Measurements from ENCODE around the gene SHB. TPM values are rescaled to one million over a fixed set of nuclear protein-coding genes. Genes with fewer than 3 reads are reported as not detected.

SHB gene
- total RNA-seq, 1 experiment from 2014 or later, result 20.7 TPM

GRCh38 chr9:37916471-37917312 lies 152.3 kb downstream of the SHB start:
- H3K4me1 ChIP-seq (ENCODE audit: insufficient read depth, low read length, poor library complexity, severe bottlenecking), result no peaks in the 10 kb centered on the region
- no TSS peak for BruUV-seq (replicated peaks)
- H3K9me3 ChIP-seq (ENCODE audit: low read depth, low read length, poor library complexity, severe bottlenecking), result no peaks in the 10 kb centered on the region
- no peak overlapping the region for H3K4me3 ChIP-seq (ENCODE audit: low read depth, low read length, poor library complexity, severe bottlenecking)
- CTCF ChIA-PET, result interaction anchor here (0.7 kb wide), 1 partner anchor 257 kb away, joined by 5 read pairs; no protein-coding TSS in a partner anchor
- POLR2A ChIA-PET (ENCODE audit: low non-redundant PET), result no interaction called here
- DNase-seq (ENCODE audit: low spot score), result no peak
- peak overlapping the region; percentile 30 for H3K27ac ChIP-seq (ENCODE audit: low read depth, low read length, poor library complexity, severe bottlenecking)
- H3K27me3 ChIP-seq (replicated peaks; ENCODE audit: insufficient read depth, low read depth, low read length, poor library complexity), result no peaks in the 10 kb centered on the region
- TF ChIP-seq EZH2 (IDR thresholded peaks at IDR 0.05; ENCODE audit: borderline replicate concordance, low read depth, low read length, poor library complexity, severe bottlenecking) (no peak), CTCF (conservative IDR thresholded peaks at IDR 0.05; ENCODE audit: low read depth, low read length) (no peak)
- intact Hi-C loops (cut with micrococcal nuclease; ENCODE audit: unreplicated experiment), result loop anchor here (10.0 kb wide), 1 partner anchor 518 kb away; no protein-coding TSS in a partner anchor
- peaks cover 3% of the 10 kb centered on the region for H3K36me3 ChIP-seq (ENCODE audit: insufficient read depth, low read length, poor library complexity, severe bottlenecking)

- ChIA-PET CTCF (interaction anchor here (0.6 kb wide), 1 partner anchor 92 kb away, joined by 4 read pairs; no protein-coding TSS in a partner anchor), POLR2A (ENCODE audit: low non-redundant PET) (no interaction called here)
- Histone ChIP-seq H3K9me3 (ENCODE audit: low read depth, low read length, poor library complexity, severe bottlenecking) (no peaks in the 10 kb centered on the region), H3K36me3 (ENCODE audit: insufficient read depth, low read length, poor library complexity, severe bottlenecking) (peaks cover 3% of the 10 kb centered on the region), H3K4me1 (ENCODE audit: insufficient read depth, low read length, poor library complexity, severe bottlenecking) (no peaks in the 10 kb centered on the region), H3K27me3 (replicated peaks; ENCODE audit: insufficient read depth, low read depth, low read length, poor library complexity) (no peaks in the 10 kb centered on the region), H3K4me3 (ENCODE audit: low read depth, low read length, poor library complexity, severe bottlenecking) (no peak overlapping the region), H3K27ac (ENCODE audit: low read depth, low read length, poor library complexity, severe bottlenecking) (no peak overlapping the region)
- no TSS peak for BruUV-seq (replicated peaks)
- no peak for DNase-seq (ENCODE audit: low spot score)
- TF ChIP-seq CTCF (conservative IDR thresholded peaks at IDR 0.05; ENCODE audit: low read depth, low read length), result no peak
- TF ChIP-seq EZH2 (IDR thresholded peaks at IDR 0.05; ENCODE audit: borderline replicate concordance, low read depth, low read length, poor library complexity, severe bottlenecking), result no peak
- intact Hi-C loops (cut with micrococcal nuclease; ENCODE audit: unreplicated experiment), result loop anchor here (1.0 to 10.0 kb wide), 2 partner anchors 447 to 519 kb away; no protein-coding TSS in a partner anchor
Observed at GRCh38 chr9:37915911-37916470, 153.0 kb downstream of the SHB start.

DNA sequence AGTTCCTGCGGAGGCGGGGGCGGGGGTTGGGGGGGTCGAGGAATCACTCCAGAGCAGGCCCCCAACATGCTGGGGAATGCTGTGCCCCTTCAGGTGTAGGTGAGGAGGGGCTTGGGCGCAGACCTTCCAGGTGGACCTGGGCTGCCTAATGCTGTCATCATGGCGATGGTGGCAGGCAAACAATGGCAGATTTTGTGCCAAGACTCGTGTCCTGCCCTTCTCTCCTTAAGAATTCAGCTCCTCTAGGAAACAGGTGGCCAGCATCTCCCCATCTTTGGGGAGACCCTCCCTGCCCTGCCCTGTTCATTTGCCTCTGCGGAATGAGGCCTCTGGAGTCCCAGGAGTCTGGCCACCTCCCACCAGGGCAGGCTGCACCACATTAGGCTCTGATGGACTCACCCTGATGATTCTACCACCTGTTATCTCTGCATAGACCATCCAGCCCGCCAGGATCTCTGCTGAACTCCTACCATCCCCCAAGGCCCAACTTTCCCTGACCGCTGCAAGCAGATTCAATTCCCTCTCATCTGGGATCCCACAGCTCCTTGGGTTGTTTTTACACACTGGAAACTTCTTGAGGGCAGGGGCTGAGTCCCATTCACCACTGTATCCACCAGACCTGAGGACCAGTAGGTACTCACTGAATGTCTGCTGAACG lies 154.2 kb downstream of the SHB start:
- Histone ChIP-seq H3K27me3 (replicated peaks; ENCODE audit: insufficient read depth, low read depth, low read length, poor library complexity) (no peaks in the 10 kb centered on the region), H3K27ac (ENCODE audit: low read depth, low read length, poor library complexity, severe bottlenecking) (no peak overlapping the region), H3K4me3 (ENCODE audit: low read depth, low read length, poor library complexity, severe bottlenecking) (no peak overlapping the region), H3K4me1 (ENCODE audit: insufficient read depth, low read length, poor library complexity, severe bottlenecking) (no peaks in the 10 kb centered on the region), H3K36me3 (ENCODE audit: insufficient read depth, low read length, poor library complexity, severe bottlenecking) (peaks cover 3% of the 10 kb centered on the region), H3K9me3 (ENCODE audit: low read depth, low read length, poor library complexity, severe bottlenecking) (no peaks in the 10 kb centered on the region)
- intact Hi-C loops (cut with micrococcal nuclease; ENCODE audit: unreplicated experiment), result loop anchor here (1.0 to 10.0 kb wide), 2 partner anchors 448 to 520 kb away; no protein-coding TSS in a partner anchor
- no peak for DNase-seq (ENCODE audit: low spot score)
- BruUV-seq (replicated peaks), result no TSS peak
- POLR2A ChIA-PET (ENCODE audit: low non-redundant PET), result no interaction called here
- CTCF ChIA-PET, result interaction anchor here (1.7 kb wide), 1 partner anchor 245 kb away, joined by 8 read pairs; no protein-coding TSS in a partner anchor
- TF ChIP-seq CTCF (conservative IDR thresholded peaks at IDR 0.05; ENCODE audit: low read depth, low read length) (no peak), EZH2 (IDR thresholded peaks at IDR 0.05; ENCODE audit: borderline replicate concordance, low read depth, low read length, poor library complexity, severe bottlenecking) (no peak)

Data from A673 (cell line).